ENCODE measurements around the gene SH2D1B.

Gene SH2D1B

GRCh38 chr1:162397943-162398560 is 13.9 kb downstream of the SH2D1B start:
- no peak for FAIRE-seq

- no peak for FAIRE-seq
Observed at GRCh38 chr1:162397039-162397448, 14.9 kb downstream of the SH2D1B start.

GRCh38 chr1:162396201-162396906 is 15.6 kb downstream of the SH2D1B start:
- FAIRE-seq: no peak

GRCh38 chr1:162391790-162392563 is 20.0 kb downstream of the SH2D1B start:
- peak; percentile 89 for FAIRE-seq

- no peak for FAIRE-seq
Observed at GRCh38 chr1:162390396-162391185, 21.3 kb downstream of the SH2D1B start.

GRCh38 chr1:162389971-162390370 is 22.0 kb downstream of the SH2D1B start:
- no peak for FAIRE-seq

GRCh38 chr1:162389021-162389818 is 22.7 kb downstream of the SH2D1B start:
- no peak for FAIRE-seq

GRCh38 chr1:162388615-162389014 is 23.3 kb downstream of the SH2D1B start:
- no peak for FAIRE-seq

GRCh38 chr1:162388083-162388594 is 23.8 kb downstream of the SH2D1B start:
- no peak for FAIRE-seq

- FAIRE-seq: no peak
Observed at GRCh38 chr1:162387226-162388082, 24.5 kb downstream of the SH2D1B start.

- FAIRE-seq: no peak
Observed at GRCh38 chr1:162386292-162387225, 25.4 kb downstream of the SH2D1B start.

- no peak for FAIRE-seq
Observed at GRCh38 chr1:162385702-162386101, 26.2 kb downstream of the SH2D1B start.

GRCh38 chr1:162385280-162385623 is 26.7 kb downstream of the SH2D1B start:
- FAIRE-seq: no peak

GRCh38 chr1:162384601-162385279 is 27.2 kb downstream of the SH2D1B start:
- FAIRE-seq: no peak

- FAIRE-seq: no peak
Observed at GRCh38 chr1:162384116-162384515, 27.8 kb downstream of the SH2D1B start.

GRCh38 chr1:162383516-162383915 is 28.4 kb downstream of the SH2D1B start:
- no peak for FAIRE-seq

GRCh38 chr1:162383091-162383490 is 28.8 kb downstream of the SH2D1B start:
- FAIRE-seq: no peak

- no peak for FAIRE-seq
Observed at GRCh38 chr1:162381941-162382750, 29.8 kb downstream of the SH2D1B start.

All from A204.1 (cell line).